T-helper 1 cell treated with Interleukin-12 subunit alpha and Interleukin-12 subunit beta and Interleukin-4 antibody, amounts not matched to agents 30 μg/mL and 1 μg/mL, for 36 hours (primary cell): ENCODE measurements around the gene RFFL.
"Not testable (repeated sequence)": the region's sequence is repeated elsewhere in the genome, so short reads cannot be mapped to it uniquely, and the experiment has no call there.

Source experiments
- H3K27ac Mint-ChIP-seq: one replicate; pipeline ENCODE4 v1.8.0; 2021; ENCODE audit warnings: mild to moderate bottlenecking, mixed read lengths
- H3K27me3 Mint-ChIP-seq: one replicate; pipeline ENCODE4 v1.8.0; 2021; ENCODE audit warnings: low read depth, mixed read lengths
- H3K36me3 Mint-ChIP-seq: one replicate; pipeline ENCODE4 v1.8.0; 2021; ENCODE audit warnings: low read depth, mixed read lengths
- H3K4me1 Mint-ChIP-seq: one replicate; pipeline ENCODE4 v1.8.0; 2021; ENCODE audit warnings: low read depth, mixed read lengths
- H3K4me3 Mint-ChIP-seq: one replicate; pipeline ENCODE4 v1.8.0; 2021; ENCODE audit warnings: mild to moderate bottlenecking, moderate library complexity, mixed read lengths
- H3K9me3 Mint-ChIP-seq: one replicate; pipeline ENCODE4 v1.8.0; 2021; ENCODE audit warnings: mixed read lengths

Gene RFFL

GRCh38 chr17:35063514-35064223 lies at the start of gene RFFL:
Gene RFFL (minus strand): TSS chr17:35063707. CDS start chr17:35026553, 37,154 bp downstream.
- Mint-ChIP-seq H3K36me3 (peaks cover 41% of the 10 kb centered on the region), H3K27me3 (no peaks in the 10 kb centered on the region), H3K9me3 (no peaks in the 10 kb centered on the region), H3K27ac (peak within 1 kb of the TSS; percentile 96), H3K4me3 (peak within 1 kb of the TSS; percentile 78), H3K4me1 (peaks cover 53% of the 10 kb centered on the region)

GRCh38 chr17:35110791-35111190 lies 47.3 kb upstream of the RFFL start:
- H3K9me3 Mint-ChIP-seq = not testable (repeated sequence)

GRCh38 chr17:35104844-35105450 lies 41.4 kb upstream of the RFFL start:
- peaks cover 3% of the 10 kb centered on the region for H3K4me1 Mint-ChIP-seq
- H3K36me3 Mint-ChIP-seq = peaks cover 37% of the 10 kb centered on the region
- no peak overlapping the region for H3K4me3 Mint-ChIP-seq
- no peak overlapping the region for H3K27ac Mint-ChIP-seq
- no peaks in the 10 kb centered on the region for H3K9me3 Mint-ChIP-seq
- H3K27me3 Mint-ChIP-seq = no peaks in the 10 kb centered on the region

More at GRCh38 chr17:35110791-35111190, 47.3 kb upstream of the RFFL start:
- peaks cover 17% of the 10 kb centered on the region for H3K36me3 Mint-ChIP-seq
- H3K27ac Mint-ChIP-seq, H3K27me3 Mint-ChIP-seq, H3K4me1 Mint-ChIP-seq, H3K4me3 Mint-ChIP-seq: not testable (repeated sequence)

GRCh38 chr17:35103271-35103670 lies 39.8 kb upstream of the RFFL start:
- Mint-ChIP-seq H3K36me3 (peaks cover 42% of the 10 kb centered on the region), H3K4me1 (peaks cover 3% of the 10 kb centered on the region), H3K27ac (no peak overlapping the region), H3K4me3 (no peak overlapping the region), H3K9me3 (no peaks in the 10 kb centered on the region), H3K27me3 (no peaks in the 10 kb centered on the region)

GRCh38 chr17:35101725-35102124 lies 38.2 kb upstream of the RFFL start:
- H3K27ac Mint-ChIP-seq = no peak overlapping the region
- H3K4me3 Mint-ChIP-seq = no peak overlapping the region
- no peaks in the 10 kb centered on the region for H3K27me3 Mint-ChIP-seq
- peaks cover 40% of the 10 kb centered on the region for H3K36me3 Mint-ChIP-seq
- H3K4me1 Mint-ChIP-seq = no peaks in the 10 kb centered on the region
- no peaks in the 10 kb centered on the region for H3K9me3 Mint-ChIP-seq

- Mint-ChIP-seq H3K36me3 (peaks cover 33% of the 10 kb centered on the region), H3K4me3 (no peak overlapping the region)
Observed at GRCh38 chr17:35101036-35101435, 37.5 kb upstream of the RFFL start.

GRCh38 chr17:35099908-35100307 lies 36.4 kb upstream of the RFFL start:
- Mint-ChIP-seq H3K27ac (no peak overlapping the region), H3K27me3 (no peaks in the 10 kb centered on the region), H3K36me3 (peaks cover 23% of the 10 kb centered on the region), H3K9me3 (no peaks in the 10 kb centered on the region), H3K4me3 (no peak overlapping the region), H3K4me1 (no peaks in the 10 kb centered on the region)

More at GRCh38 chr17:35101036-35101435, 37.5 kb upstream of the RFFL start:
- Mint-ChIP-seq H3K9me3 (no peaks in the 10 kb centered on the region), H3K4me1 (no peaks in the 10 kb centered on the region), H3K27me3 (no peaks in the 10 kb centered on the region), H3K27ac (no peak overlapping the region)

GRCh38 chr17:35097776-35098175 lies 34.3 kb upstream of the RFFL start:
- no peak overlapping the region for H3K4me3 Mint-ChIP-seq
- H3K36me3 Mint-ChIP-seq = peaks cover 21% of the 10 kb centered on the region
- no peaks in the 10 kb centered on the region for H3K27me3 Mint-ChIP-seq
- H3K9me3 Mint-ChIP-seq = no peaks in the 10 kb centered on the region
- H3K4me1 Mint-ChIP-seq = no peaks in the 10 kb centered on the region
- H3K27ac Mint-ChIP-seq = no peak overlapping the region

- Mint-ChIP-seq H3K9me3 (no peaks in the 10 kb centered on the region), H3K27me3 (no peaks in the 10 kb centered on the region), H3K4me3 (no peak overlapping the region), H3K4me1 (peaks cover 2% of the 10 kb centered on the region), H3K36me3 (peaks cover 12% of the 10 kb centered on the region), H3K27ac (no peak overlapping the region)
Observed at GRCh38 chr17:35095741-35096140, 32.2 kb upstream of the RFFL start.

GRCh38 chr17:35094902-35095301 lies 31.4 kb upstream of the RFFL start:
- Mint-ChIP-seq H3K36me3 (peaks cover 9% of the 10 kb centered on the region), H3K9me3 (no peaks in the 10 kb centered on the region), H3K27me3 (no peaks in the 10 kb centered on the region), H3K27ac (no peak overlapping the region), H3K4me1 (peaks cover 7% of the 10 kb centered on the region), H3K4me3 (no peak overlapping the region)

- not testable (repeated sequence) for H3K4me3 Mint-ChIP-seq, H3K9me3 Mint-ChIP-seq, H3K36me3 Mint-ChIP-seq, H3K27me3 Mint-ChIP-seq
- H3K27ac Mint-ChIP-seq = peak overlapping the region; percentile 55
- peaks cover 38% of the 10 kb centered on the region for H3K4me1 Mint-ChIP-seq
Observed at GRCh38 chr17:35090707-35091106, 27.2 kb upstream of the RFFL start.

- peak overlapping the region; percentile 97 for H3K27ac Mint-ChIP-seq
- no peaks in the 10 kb centered on the region for H3K9me3 Mint-ChIP-seq
- H3K36me3 Mint-ChIP-seq = peaks cover 3% of the 10 kb centered on the region
- peak overlapping the region; percentile 83 for H3K4me3 Mint-ChIP-seq
- peaks cover 47% of the 10 kb centered on the region for H3K4me1 Mint-ChIP-seq
- H3K27me3 Mint-ChIP-seq = no peaks in the 10 kb centered on the region
Observed at GRCh38 chr17:35089586-35090296, 26.2 kb upstream of the RFFL start.

- peaks cover 47% of the 10 kb centered on the region for H3K4me1 Mint-ChIP-seq
- H3K27ac Mint-ChIP-seq = peak overlapping the region; percentile 97
- H3K9me3 Mint-ChIP-seq = no peaks in the 10 kb centered on the region
- H3K4me3 Mint-ChIP-seq = peak overlapping the region; percentile 92
- H3K36me3 Mint-ChIP-seq = peaks cover 3% of the 10 kb centered on the region
- H3K27me3 Mint-ChIP-seq = no peaks in the 10 kb centered on the region
Observed at GRCh38 chr17:35088881-35089585, 25.5 kb upstream of the RFFL start.

GRCh38 chr17:35088356-35088880 lies 24.9 kb upstream of the RFFL start:
- Mint-ChIP-seq H3K4me3 (peak overlapping the region; percentile 92), H3K27ac (peak overlapping the region; percentile 95)

More at GRCh38 chr17:35088356-35088880, 24.9 kb upstream of the RFFL start:
- Mint-ChIP-seq H3K9me3 (no peaks in the 10 kb centered on the region), H3K36me3 (peaks cover 3% of the 10 kb centered on the region), H3K4me1 (peaks cover 47% of the 10 kb centered on the region), H3K27me3 (no peaks in the 10 kb centered on the region)
